GM12878 (cell line): Measurements from ENCODE around the gene TMEM263.

ENCODE experiments used
- CTCF ChIP-seq, 3 experiments: IDR thresholded peaks in 2 of 3; conservative IDR thresholded peaks in 1 of 3; 2 replicates each; pipeline ENCODE4 v1.5.1; 2011; ENCODE audit warnings: low read depth in 3 of 3, low read length in 3 of 3, mild to moderate bottlenecking in 3 of 3, control low read depth in 2 of 3, moderate library complexity in 2 of 3, inconsistent platforms in 1 of 3, mixed read lengths in 1 of 3; ENCODE audit not compliant: control insufficient read depth in 2 of 3, insufficient read depth in 1 of 3; ENCODE audit errors: extremely low read depth in 1 of 3
- CUX1 ChIP-seq: IDR thresholded peaks from 2 replicates; pipeline ENCODE4 v1.6.1; 2012; ENCODE audit warnings: improper control_type of control experiment, low read depth, low read length; ENCODE audit not compliant: insufficient replicate concordance
- EP300 ChIP-seq, 2 experiments: fragments of 150-350 bp in 1 of 2; IDR thresholded peaks; 2 replicates each; pipeline ENCODE4 v1.6.1; 2011 to 2012; ENCODE audit warnings: low read depth in 2 of 2, low read length in 2 of 2, borderline replicate concordance in 1 of 2, improper control_type of control experiment in 1 of 2, inconsistent platforms in 1 of 2; ENCODE audit not compliant: control insufficient read depth in 1 of 2
- ESRRA ChIP-seq: IDR thresholded peaks from 2 replicates; pipeline ENCODE4 v1.6.1; 2012; ENCODE audit warnings: mild to moderate bottlenecking, low read length, improper control_type of control experiment
- JUNB ChIP-seq: IDR thresholded peaks from 2 replicates; pipeline ENCODE4 v1.6.1; 2016; ENCODE audit warnings: antibody characterized with exemption, mild to moderate bottlenecking
- MXI1 ChIP-seq: fragments of 150-350 bp; IDR thresholded peaks from 2 replicates; pipeline ENCODE4 v1.6.1; 2011; ENCODE audit warnings: low read depth, mild to moderate bottlenecking, inconsistent platforms, low read length, improper control_type of control experiment
- PBX3 ChIP-seq: IDR thresholded peaks from 2 replicates; pipeline ENCODE4 v1.6.1; 2011; ENCODE audit warnings: mild to moderate bottlenecking, low read depth, low read length, moderate library complexity; ENCODE audit not compliant: insufficient replicate concordance
- POLR2A ChIP-seq: IDR thresholded peaks from 2 replicates; pipeline ENCODE4 v1.6.1; 2011; ENCODE audit warnings: low read depth, mild to moderate bottlenecking, low read length
- PRDM15 ChIP-seq: fragments of 450-650 bp; formaldehyde crosslinking; IDR thresholded peaks from 2 replicates; pipeline ENCODE4 v1.4.0; 2020; ENCODE audit warnings: mild to moderate bottlenecking, moderate library complexity
- TCF12 ChIP-seq: IDR thresholded peaks from 2 replicates; pipeline ENCODE4 v1.6.1; 2011; ENCODE audit warnings: low read depth, mild to moderate bottlenecking, low read length
- ZNF24 ChIP-seq: fragments of 450-650 bp; IDR thresholded peaks from 2 replicates; pipeline ENCODE4 v1.6.1; 2017; ENCODE audit warnings: antibody characterized with exemption, mild to moderate bottlenecking
- ZSCAN29 ChIP-seq: fragments of 450-650 bp; IDR thresholded peaks from 2 replicates; pipeline ENCODE4 v1.6.1; 2017; ENCODE audit warnings: mild to moderate bottlenecking, moderate library complexity

- TF ChIP-seq JUNB (no peak), CUX1 (no peak), CTCF (IDR thresholded peaks at IDR 0.05 in 2 of 3, conservative IDR thresholded peaks at IDR 0.05 in 1 of 3; ENCODE audit: control insufficient read depth in 2 of 3, extremely low read depth in 1 of 3, insufficient read depth in 1 of 3, low read depth in 3 of 3, low read length in 3 of 3) (no peak), ZSCAN29 (no peak), ESRRA (no peak), MXI1 (no peak), TCF12 (no peak), PRDM15 (CRISPR knock-in tag) (no peak), EP300 (IDR thresholded peaks at IDR 0.05; ENCODE audit: borderline replicate concordance in 1 of 2, control insufficient read depth in 1 of 2, low read depth in 2 of 2, low read length in 2 of 2) (no peak), PBX3 (no peak), ZNF24 (no peak), POLR2A (no peak)
Measured at GRCh38 chr12:107014055-107014454, 58.3 kb downstream of the TMEM263 start.
